Measurements from ENCODE around the gene IGSF8. TPM values are rescaled to one million over a fixed set of nuclear protein-coding genes. Genes with fewer than 3 reads are reported as not detected.

The IGSF8 gene
- total RNA-seq, 4 donors from 2014 or later, result 17.0 to 19.6 (median 17.2) TPM

GRCh38 chr1:160109686-160110085 lies 11.3 kb upstream of the IGSF8 start:
- no peaks in the 10 kb centered on the region for H3K36me3 ChIP-seq
- no peak for TF ChIP-seq POLR2A (IDR thresholded peaks at IDR 0.05)
- no peak for TF ChIP-seq CTCF (IDR thresholded peaks at IDR 0.05)
- 33 to 44% methylated on average over 3 to 4 of the region's 4 CpGs for WGBS, 2 donors
- intact Hi-C loops (cut with DNase I), result no loop called here
- peaks cover 0 to 30% (median 0%) of the 10 kb centered on the region in 3 donors for H3K4me1 ChIP-seq
- H3K4me3 ChIP-seq, result no peak overlapping the region
- H3K27me3 ChIP-seq, result no peaks in the 10 kb centered on the region
- DNase-seq, result no peak
- H3K9me3 ChIP-seq, result no peaks in the 10 kb centered on the region
- no peak overlapping the region for H3K27ac ChIP-seq

- TF ChIP-seq POLR2A (IDR thresholded peaks at IDR 0.05) (no peak), CTCF (IDR thresholded peaks at IDR 0.05) (peak in 5 of 6 experiments; percentile 19 to 42 (median 26))
- Histone ChIP-seq H3K9me3 (no peaks in the 10 kb centered on the region), H3K4me3 (no peak overlapping the region), H3K27me3 (no peaks in the 10 kb centered on the region), H3K27ac (no peak overlapping the region), H3K36me3 (no peaks in the 10 kb centered on the region), H3K4me1 (peaks cover 0 to 30% (median 0%) of the 10 kb centered on the region in 3 donors)
- no peak for DNase-seq
- intact Hi-C loops (cut with DNase I), result no loop called here
- WGBS, 2 donors, result 10 to 30% methylated on average over 4 to 6 of the region's 6 CpGs
Measured at GRCh38 chr1:160108888-160109662, 10.7 kb upstream of the IGSF8 start.

- TF ChIP-seq POLR2A (IDR thresholded peaks at IDR 0.05) (no peak), CTCF (IDR thresholded peaks at IDR 0.05) (no peak)
- Histone ChIP-seq H3K27me3 (no peaks in the 10 kb centered on the region), H3K27ac (no peak overlapping the region), H3K4me1 (peaks cover 0 to 35% (median 0%) of the 10 kb centered on the region in 3 donors), H3K36me3 (no peaks in the 10 kb centered on the region), H3K4me3 (no peak overlapping the region), H3K9me3 (no peaks in the 10 kb centered on the region)
- intact Hi-C loops (cut with DNase I), result no loop called here
- DNase-seq, result no peak
- 91 to 100% methylated on average over 1 of the region's 1 CpG for WGBS, 2 donors
Measured at GRCh38 chr1:160107512-160107911, 9.1 kb upstream of the IGSF8 start.

- H3K4me3 ChIP-seq, result no peak overlapping the region
- no peaks in the 10 kb centered on the region for H3K27me3 ChIP-seq
- WGBS, 2 donors, result 75 to 100% methylated on average over 2 to 3 of the region's 5 CpGs
- H3K27ac ChIP-seq, result no peak overlapping the region
- intact Hi-C loops (cut with DNase I), result no loop called here
- TF ChIP-seq POLR2A (IDR thresholded peaks at IDR 0.05), result no peak
- no peak for TF ChIP-seq CTCF (IDR thresholded peaks at IDR 0.05)
- no peak for DNase-seq
- H3K4me1 ChIP-seq, result peaks cover 4 to 53% (median 9%) of the 10 kb centered on the region in 3 donors
- no peaks in the 10 kb centered on the region for H3K36me3 ChIP-seq
- H3K9me3 ChIP-seq, result no peaks in the 10 kb centered on the region
Measured at GRCh38 chr1:160105155-160105554, 6.7 kb upstream of the IGSF8 start.

GRCh38 chr1:160104486-160104885 lies 6.1 kb upstream of the IGSF8 start:
- Histone ChIP-seq H3K27ac (peak overlapping the region; percentile 16 to 47 (median 30)), H3K27me3 (no peaks in the 10 kb centered on the region), H3K36me3 (no peaks in the 10 kb centered on the region), H3K4me3 (no peak overlapping the region), H3K9me3 (no peaks in the 10 kb centered on the region), H3K4me1 (peaks cover 4 to 52% (median 9%) of the 10 kb centered on the region in 3 donors)
- DNase-seq, result no peak
- no peak for TF ChIP-seq CTCF (IDR thresholded peaks at IDR 0.05)
- no peak for TF ChIP-seq POLR2A (IDR thresholded peaks at IDR 0.05)
- 72 to 79% methylated on average over 3 of the region's 3 CpGs for WGBS, 2 donors
- intact Hi-C loops (cut with DNase I), result loop anchor here (5.0 kb wide), 1 partner anchor 103 kb away; the partner anchor contains the start of gene PEA15
